Erythroblast (primary cell): ENCODE results near the gene PSMC6.

Experiments
- GATA1 ChIP-seq: IDR thresholded peaks from 2 replicates; pipeline ENCODE4 v1.6.1; 2011; ENCODE audit warnings: low read depth, mild to moderate bottlenecking, control low read depth, low read length, moderate library complexity
- POLR2A ChIP-seq: IDR thresholded peaks from 2 replicates; pipeline ENCODE4 v1.6.1; 2011; ENCODE audit warnings: mild to moderate bottlenecking, low read length

DNA sequence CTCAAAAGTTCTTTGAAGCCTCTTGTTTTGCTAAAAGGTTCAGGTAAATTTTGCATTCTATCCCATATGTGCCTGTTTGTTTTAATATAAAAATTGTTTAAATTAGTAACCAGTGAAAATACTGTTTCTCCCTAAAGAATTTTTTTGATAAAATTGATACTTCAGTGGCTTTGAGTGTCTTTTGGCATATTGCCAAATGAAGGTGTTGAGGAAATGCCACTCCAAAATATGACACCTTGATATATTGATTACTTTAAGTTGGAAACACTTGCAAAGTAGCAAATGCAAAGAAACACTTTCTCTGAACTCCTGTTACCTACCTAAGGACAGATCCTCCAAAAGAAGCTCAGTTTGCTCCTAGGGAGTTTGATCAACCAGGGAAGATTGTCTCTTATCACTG, 31.4 kb downstream of the PSMC6 start:
- no peak for TF ChIP-seq POLR2A
- TF ChIP-seq GATA1: no peak
